GM04504 (cell line): ENCODE data around the gene MYO3B.
"Not testable (repeated sequence)": the region's sequence is repeated elsewhere in the genome, so short reads cannot be mapped to it uniquely, and the experiment has no call there.

ENCODE experiments used
- DNase-seq: peaks from one replicate; pipeline ENCODE4 v3.0.0-alpha.2; 2012; ENCODE audit warnings: low read depth

MYO3B gene

GRCh38 chr2:170213281-170213625 lies 35.3 kb downstream of the MYO3B start:
- not testable (repeated sequence) for DNase-seq

GRCh38 chr2:170213651-170214050 lies 35.7 kb downstream of the MYO3B start:
- no peak for DNase-seq

GRCh38 chr2:170214309-170214948 lies 36.5 kb downstream of the MYO3B start:
- DNase-seq, result no peak

- no peak for DNase-seq
Measured at GRCh38 chr2:170215021-170215420, 37.1 kb downstream of the MYO3B start.

GRCh38 chr2:170216428-170216827 lies 38.5 kb downstream of the MYO3B start:
- no peak for DNase-seq

- no peak for DNase-seq
Measured at GRCh38 chr2:170216981-170217380, 39.0 kb downstream of the MYO3B start.

GRCh38 chr2:170217778-170218251 lies 39.9 kb downstream of the MYO3B start:
- peak; percentile 15 for DNase-seq

- no peak for DNase-seq
Measured at GRCh38 chr2:170218456-170218855, 40.5 kb downstream of the MYO3B start.

GRCh38 chr2:170218931-170219330 lies 41.0 kb downstream of the MYO3B start:
- no peak for DNase-seq

- DNase-seq, result no peak
Measured at GRCh38 chr2:170221317-170222288, 43.7 kb downstream of the MYO3B start.

GRCh38 chr2:170222298-170222697 lies 44.4 kb downstream of the MYO3B start:
- no peak for DNase-seq

- DNase-seq, result no peak
Measured at GRCh38 chr2:170222842-170223241, 44.9 kb downstream of the MYO3B start.

- DNase-seq, result no peak
Measured at GRCh38 chr2:170224692-170225294, 46.8 kb downstream of the MYO3B start.

- no peak for DNase-seq
Measured at GRCh38 chr2:170226216-170226615, 48.3 kb downstream of the MYO3B start.

- no peak for DNase-seq
Measured at GRCh38 chr2:170227507-170227947, 49.6 kb downstream of the MYO3B start.

GRCh38 chr2:170227951-170228350 lies 50.0 kb downstream of the MYO3B start:
- no peak for DNase-seq

- DNase-seq, result no peak
Measured at GRCh38 chr2:170228429-170228828, 50.5 kb downstream of the MYO3B start.

- no peak for DNase-seq
Measured at GRCh38 chr2:170229125-170229524, 51.2 kb downstream of the MYO3B start.

GRCh38 chr2:170229744-170230143 lies 51.8 kb downstream of the MYO3B start:
- no peak for DNase-seq

GRCh38 chr2:170235860-170236679 lies 58.1 kb downstream of the MYO3B start:
- DNase-seq, result no peak

GRCh38 chr2:170236680-170237047 lies 58.7 kb downstream of the MYO3B start:
- no peak for DNase-seq

- no peak for DNase-seq
Measured at GRCh38 chr2:170237572-170238120, 59.7 kb downstream of the MYO3B start.
